IPS DF 4.7 (cell line): ENCODE results near the gene SAA2.
"Not testable (repeated sequence)": the region's sequence is repeated elsewhere in the genome, so short reads cannot be mapped to it uniquely, and the experiment has no call there.

Experiments used
- DNase-seq: peaks from one replicate; pipeline ENCODE4 v3.0.0-alpha.2; 2013; ENCODE audit warnings: low spot score; ENCODE audit errors: extremely low read depth

SAA2 gene

GRCh38 chr11:18197738-18198137 is 50.7 kb downstream of the SAA2 start:
- not testable (repeated sequence) for DNase-seq

- DNase-seq: no peak
These were observed 51.9 kb downstream of the SAA2 start for GRCh38 chr11:18196532-18196931.
